Measurements from ENCODE around the gene RSPH9.

RSPH9 gene

DNA sequence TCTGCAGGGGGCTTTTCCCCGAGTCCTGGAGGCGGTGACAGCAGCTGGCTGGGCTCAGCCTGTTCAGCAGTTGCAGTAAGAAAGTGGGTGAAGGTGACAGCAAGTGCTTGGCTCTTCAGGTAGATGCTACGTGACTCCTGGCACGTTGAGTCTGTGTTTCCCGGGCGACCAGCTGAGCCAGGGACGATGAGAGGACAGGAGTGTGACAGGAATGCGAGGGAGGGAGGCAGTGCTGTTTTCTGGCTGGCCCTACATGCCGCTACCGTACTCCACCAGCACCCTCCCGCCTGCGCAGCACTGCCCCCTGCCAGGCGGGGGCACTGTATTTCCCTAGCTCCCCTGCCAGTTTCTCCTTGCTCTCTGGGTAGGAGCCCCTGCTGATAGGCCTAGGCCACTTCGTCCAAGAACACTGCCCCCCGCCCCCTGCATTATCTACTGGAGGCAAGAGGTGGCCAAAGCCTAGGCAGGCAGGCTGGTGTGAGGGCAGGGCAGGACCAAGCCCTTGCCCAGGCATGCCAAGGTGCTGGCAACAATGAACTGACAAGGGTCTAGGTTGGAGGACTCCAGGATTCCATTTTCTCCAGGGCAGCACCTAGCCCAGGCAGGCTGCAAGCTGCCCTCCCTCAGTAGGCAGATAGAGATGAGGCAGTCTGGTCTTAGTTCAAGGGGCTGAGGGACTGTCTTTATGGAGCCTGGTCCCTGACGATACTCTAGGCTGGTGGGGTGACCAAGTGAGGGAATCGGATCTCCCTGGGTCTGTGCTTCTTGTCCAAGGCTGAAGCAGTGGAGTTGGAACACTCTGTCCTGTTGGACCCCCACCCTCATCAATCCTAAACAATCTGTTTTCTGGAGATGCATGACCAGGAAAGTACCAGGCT, 23.6 kb downstream of the RSPH9 start:
- peak; percentile 90 for DNase-seq (ENCODE audit: low spot score)

GRCh38 chr6:43669050-43669921, 24.4 kb downstream of the RSPH9 start:
- peak; percentile 67 for DNase-seq (ENCODE audit: low spot score)

- DNase-seq (ENCODE audit: low spot score) = peak; percentile 51
Observed at GRCh38 chr6:43669922-43670622, 25.2 kb downstream of the RSPH9 start.

- no peak for DNase-seq (ENCODE audit: low spot score)
Observed at GRCh38 chr6:43670623-43670986, 25.8 kb downstream of the RSPH9 start.

- no peak for DNase-seq (ENCODE audit: low spot score)
Observed at GRCh38 chr6:43671011-43671800, 26.4 kb downstream of the RSPH9 start.

DNA sequence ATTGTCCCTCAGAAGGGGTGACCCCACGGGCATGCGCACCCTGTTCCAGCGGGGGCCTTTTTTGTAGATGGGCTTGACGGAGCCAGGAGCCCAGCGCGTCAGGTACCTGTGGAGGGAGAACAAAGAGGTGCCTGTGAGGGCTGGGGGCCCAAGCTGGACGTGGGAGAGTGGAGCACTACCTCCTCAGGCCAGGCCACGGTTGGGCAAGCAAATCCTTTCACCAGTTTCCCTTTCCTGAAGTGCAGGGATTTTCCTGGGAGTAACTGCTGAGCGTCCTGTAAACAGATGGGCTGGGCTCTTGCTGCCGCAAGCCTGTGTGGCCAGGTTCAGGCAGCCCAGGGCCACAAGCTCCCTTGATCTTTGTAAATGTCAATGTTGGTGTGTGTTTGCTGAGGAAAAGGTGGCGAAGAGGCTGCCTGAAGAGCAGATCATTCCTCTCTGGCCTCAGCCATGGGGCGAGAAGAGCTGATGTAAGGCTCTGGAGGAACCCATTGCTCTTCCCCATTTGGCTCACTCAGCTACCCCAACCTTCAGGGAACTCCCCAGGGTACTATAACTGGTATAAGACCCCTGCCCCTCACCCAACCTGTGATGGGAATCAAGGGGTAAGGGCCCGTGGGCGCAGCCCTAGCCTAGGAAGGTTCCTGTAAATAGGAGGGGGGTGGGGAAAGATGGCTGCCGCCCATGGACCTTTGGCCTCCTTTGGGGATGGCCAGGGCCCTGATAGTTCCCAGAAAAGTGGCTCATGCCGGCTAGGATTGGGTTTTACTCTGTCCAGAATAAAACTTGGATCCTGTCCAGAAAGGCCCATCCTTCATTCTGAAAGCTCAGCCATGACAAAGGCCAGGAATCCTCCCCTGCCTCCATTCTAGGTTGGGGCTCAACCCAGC, 27.2 kb downstream of the RSPH9 start:
- no peak for DNase-seq (ENCODE audit: low spot score)

GRCh38 chr6:43673444-43674084, 28.7 kb downstream of the RSPH9 start:
- DNase-seq (ENCODE audit: low spot score) = no peak

GRCh38 chr6:43674291-43674690, 29.5 kb downstream of the RSPH9 start:
- DNase-seq (ENCODE audit: low spot score) = no peak

DNA sequence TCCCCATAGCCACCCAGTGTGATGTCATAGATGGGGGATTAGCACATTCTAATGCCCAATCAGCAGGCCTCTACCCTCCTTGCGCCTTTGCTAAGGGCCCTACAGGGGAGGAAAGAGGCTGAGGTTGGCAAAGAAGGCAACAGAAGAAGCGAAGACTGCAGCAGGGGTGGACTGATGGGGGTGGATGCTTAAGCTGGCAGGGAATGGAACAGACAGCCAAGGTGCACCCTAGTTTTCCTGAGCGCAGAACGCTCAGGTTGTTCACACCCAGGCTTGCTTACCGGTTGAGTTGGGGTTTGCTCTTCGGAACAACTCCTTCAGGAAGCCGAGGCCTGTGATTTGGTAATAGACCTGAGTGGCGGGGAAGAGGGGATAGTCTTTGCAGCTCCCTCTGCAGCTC, 30.1 kb downstream of the RSPH9 start:
- DNase-seq (ENCODE audit: low spot score) = no peak

DNA sequence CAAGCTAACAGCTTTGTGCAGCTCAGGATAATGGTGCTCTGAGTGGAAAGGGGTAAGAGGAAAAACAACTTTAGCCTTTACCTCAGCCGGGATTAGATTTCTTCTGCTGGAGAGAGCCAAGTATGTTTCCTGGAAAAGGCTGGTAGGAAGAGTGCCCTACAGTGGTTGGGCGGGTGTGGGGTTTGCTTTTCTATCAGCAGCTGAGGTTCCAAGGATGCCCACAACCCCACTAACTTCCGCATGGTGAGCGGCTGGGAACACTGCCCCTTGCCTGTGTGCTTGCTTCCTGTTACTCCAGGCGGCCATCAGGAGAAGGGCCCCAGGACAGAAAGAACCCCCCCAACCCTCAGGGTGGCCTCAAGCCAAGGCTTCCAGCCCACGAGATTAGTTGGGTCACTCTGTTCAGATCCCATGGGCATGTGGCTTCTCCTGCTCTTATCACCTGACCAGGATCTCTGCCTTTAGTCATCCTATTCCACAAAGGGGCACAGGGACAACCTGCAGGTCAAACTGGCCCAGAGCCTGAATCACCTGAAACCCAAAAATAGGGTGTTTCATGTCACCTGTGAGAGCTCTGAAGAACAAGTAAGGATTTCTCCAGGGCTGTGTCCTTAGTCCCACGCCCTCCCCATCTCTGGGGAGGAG, 32.2 kb downstream of the RSPH9 start:
- DNase-seq (ENCODE audit: low spot score) = no peak

GRCh38 chr6:43677759-43678158, 32.9 kb downstream of the RSPH9 start:
- DNase-seq (ENCODE audit: low spot score) = no peak

- DNase-seq (ENCODE audit: low spot score) = no peak
Observed at GRCh38 chr6:43678341-43678740, 33.5 kb downstream of the RSPH9 start.

DNA sequence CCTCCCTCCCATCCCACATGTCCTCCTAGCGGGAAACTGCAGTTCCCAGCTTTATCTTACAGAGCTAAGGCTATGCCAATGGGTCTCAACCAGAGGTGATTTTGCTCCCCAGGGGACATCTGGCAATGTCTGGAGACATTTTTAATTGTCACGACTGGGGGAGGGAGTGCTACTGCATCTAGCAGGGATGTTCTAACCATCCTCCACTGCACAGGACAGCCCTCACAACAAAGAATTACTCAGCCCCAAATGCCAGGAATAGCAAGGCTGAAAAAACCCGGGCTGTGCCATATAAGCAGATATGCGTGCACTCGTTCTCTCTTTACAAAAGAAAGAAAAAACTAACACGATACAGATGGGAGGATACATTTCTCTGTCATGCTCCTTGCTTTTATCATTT, 34.2 kb downstream of the RSPH9 start:
- no peak for DNase-seq (ENCODE audit: low spot score)

- DNase-seq (ENCODE audit: low spot score) = no peak
Observed at GRCh38 chr6:43680308-43681200, 35.7 kb downstream of the RSPH9 start.

GRCh38 chr6:43681303-43681702, 36.5 kb downstream of the RSPH9 start:
- no peak for DNase-seq (ENCODE audit: low spot score)

- DNase-seq (ENCODE audit: low spot score) = no peak
Observed at GRCh38 chr6:43682724-43683429, 38.0 kb downstream of the RSPH9 start.

DNA sequence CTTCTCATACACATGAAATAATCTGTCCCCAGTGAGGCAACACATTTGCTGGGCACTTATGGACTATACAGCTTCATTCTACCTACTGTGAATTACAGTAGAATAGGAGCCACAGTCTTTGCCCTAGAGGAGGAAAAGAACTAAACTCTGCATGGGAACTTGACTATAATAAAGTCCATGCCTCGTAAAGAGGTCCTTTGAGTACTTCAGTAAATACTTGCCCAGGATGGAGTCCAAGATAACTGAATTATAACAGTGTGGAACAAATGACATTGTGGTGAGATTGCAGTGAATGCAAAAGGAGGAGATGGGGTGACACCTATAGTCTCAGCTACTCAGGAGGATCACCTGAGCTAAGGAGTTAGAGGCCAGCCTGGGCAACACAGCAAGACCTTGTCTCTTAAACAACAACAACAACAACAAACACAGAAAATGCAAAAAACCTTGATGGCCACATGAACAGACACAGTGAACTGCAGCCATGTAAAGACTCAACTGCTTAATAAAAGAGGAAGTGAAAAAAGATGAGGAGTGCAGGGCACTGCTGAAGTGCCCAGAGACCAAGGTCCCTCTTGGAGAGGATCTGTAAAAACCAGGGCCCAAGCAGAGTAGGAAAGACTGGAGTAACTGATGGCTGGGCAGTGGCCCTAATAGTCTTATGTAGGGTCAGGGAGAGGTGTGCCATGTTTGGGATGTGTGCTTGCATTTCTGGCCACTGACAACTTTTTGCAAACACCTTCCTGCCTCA, 39.0 kb downstream of the RSPH9 start:
- DNase-seq (ENCODE audit: low spot score) = no peak

Measured in iPS-NIHi11 (cell line).